GM19463 (cell line): Measurements from ENCODE around the gene SPAG8.

Experiments used
- ATAC-seq: cut with Tn5 transposase; IDR thresholded peaks from one replicate; pipeline ENCODE4 v1.9.1; 2021; ENCODE audit warnings: mild to moderate bottlenecking, moderate library complexity; ENCODE audit not compliant: unreplicated experiment

Gene SPAG8

DNA sequence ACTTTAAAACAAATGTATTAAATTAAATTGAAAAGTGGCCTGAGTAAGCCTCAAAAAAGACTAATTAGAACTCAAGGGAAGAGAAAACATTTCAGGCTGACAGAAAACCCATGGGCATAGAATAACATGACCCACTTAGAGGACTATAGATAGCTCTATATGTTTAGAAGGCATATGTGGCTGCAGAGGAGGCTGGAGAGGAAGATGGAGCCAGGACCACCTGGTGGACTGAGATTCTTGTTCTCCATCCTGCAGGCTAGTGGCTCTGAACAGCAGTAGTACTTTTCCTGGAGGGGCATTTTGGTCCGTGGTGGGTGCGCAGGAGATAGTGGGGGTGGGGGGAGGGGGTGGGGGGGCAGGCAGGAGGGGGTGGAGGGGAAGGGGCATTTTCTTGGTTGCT, 31.0 kb downstream of the SPAG8 start:
- no peak for ATAC-seq

DNA sequence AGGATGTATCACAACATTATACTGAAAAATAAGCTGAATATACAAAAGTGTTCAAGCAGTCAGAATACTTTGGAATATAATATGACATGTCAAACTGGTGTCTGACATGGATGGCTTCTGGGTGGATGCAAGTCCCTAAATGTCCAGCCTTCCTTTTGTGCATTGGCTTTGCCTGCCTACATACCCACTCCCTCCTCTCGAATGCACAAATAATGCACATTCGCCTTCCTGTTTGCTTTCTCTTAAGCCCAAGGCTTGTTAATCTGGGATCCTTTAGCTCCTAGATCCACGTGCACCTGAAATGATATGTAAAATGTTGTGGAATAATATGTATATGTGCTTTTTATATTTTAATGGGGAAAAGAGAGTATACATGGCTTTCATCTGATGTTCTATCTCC, 33.6 kb downstream of the SPAG8 start:
- no peak for ATAC-seq

DNA sequence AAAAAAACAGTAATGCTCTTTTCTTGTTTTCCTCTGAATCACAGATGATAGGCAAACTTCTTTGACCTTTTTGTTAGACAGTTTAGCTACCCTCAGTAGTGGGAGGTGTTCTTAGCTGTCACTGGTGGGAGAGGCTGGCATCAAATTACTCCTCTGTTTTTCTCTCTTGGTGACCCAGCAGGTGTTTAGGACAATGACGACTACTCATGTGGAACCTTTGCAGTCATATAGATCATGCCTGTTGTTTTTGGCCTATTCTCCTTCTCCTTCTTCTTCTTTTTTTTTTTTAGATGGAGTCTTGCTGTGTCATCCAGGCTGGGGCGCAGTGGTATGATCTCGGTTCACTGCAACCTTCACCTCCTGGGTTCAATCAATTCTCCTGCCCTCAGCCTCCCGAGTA, 36.0 kb downstream of the SPAG8 start:
- no peak for ATAC-seq

DNA sequence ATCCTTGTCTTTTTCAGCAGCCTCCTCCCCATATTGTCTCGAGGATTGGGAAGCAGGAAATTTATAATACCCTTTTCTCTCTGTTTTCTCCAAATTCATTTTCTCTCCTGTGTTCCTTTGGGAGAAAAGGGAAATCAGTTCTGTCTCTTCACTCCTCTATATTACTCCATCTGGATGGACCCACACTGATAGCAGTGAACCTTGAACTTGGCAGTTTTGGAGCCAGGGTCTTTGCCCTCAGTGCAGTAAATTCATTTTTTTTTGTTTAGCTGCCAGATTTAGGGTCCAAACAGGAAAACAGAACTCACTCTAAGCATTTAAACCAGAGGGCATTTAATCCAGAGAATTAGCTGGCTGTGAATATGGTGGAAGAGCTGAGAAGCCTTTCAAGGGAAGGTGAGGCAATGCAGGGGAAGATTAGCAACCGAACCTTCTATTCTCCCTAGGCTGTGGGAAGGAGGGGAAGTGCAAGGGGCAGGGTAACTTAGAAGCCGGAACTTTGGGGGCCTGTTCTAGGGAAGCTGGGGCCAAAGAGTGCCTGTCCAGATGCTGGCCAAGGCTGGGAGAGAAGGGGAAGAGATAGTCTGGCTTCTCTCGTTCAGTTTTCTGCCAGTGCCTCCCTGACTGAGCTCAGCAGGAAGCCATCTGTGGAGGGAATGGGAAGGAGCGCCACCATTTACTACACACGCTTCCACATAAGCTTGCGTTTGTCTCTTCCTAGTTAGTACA, 37.0 kb downstream of the SPAG8 start:
- ATAC-seq = no peak

DNA sequence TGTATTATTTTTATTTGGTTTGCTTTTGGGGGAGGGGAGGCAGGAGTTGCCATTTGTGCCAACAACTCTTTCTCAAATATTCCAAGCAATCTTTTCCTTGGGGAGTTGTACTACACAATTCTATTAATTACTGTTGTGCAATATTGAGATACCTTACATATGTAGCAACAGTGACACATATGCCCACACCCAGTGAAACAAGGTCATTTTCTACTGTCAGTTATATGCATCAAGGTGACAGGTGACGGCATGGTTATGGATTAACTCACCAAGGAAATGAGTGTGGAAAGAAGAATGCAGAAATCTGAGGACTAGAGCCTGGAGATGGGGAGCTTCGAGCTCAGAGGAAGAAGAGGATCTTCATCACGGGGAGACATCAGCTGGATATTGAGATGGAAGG, 40.1 kb downstream of the SPAG8 start:
- ATAC-seq = no peak

DNA sequence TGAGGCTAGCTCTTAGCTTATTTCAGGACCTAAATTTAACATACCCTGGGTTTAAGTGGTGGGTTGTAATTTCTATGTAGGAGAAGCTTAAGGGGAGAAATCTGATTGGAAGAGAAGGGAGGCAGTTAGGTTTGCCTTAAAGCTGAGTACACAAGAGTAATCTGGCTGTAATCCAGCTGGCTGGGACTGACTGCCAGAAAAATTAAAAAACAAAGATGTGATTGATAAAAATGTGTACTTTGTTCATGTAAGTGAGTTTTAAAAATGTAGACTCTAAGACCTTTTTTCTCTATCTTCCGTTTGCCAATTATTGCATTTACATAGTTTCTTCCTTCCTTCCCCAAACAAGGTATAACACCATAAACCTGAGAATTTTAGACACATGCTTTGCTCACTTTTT, 40.5 kb downstream of the SPAG8 start:
- ATAC-seq = no peak

DNA sequence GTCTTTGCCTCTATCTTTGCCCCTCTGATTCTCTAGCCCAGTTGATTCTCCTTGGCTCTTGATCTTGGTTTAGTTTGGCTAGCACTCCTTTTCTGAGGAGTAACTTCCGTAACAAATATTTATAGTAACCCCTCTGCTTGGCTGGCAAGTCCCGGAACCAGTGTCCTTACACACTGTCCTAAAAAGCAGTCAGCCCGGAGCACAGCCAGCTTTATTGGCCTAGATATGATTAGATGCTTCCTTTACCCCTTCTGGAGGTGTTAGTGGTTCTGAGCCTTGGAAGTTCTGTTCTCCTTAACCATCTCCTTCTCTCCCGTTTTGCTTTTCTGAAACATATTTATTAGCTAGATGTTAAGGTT, 41.0 kb downstream of the SPAG8 start:
- ATAC-seq = no peak

DNA sequence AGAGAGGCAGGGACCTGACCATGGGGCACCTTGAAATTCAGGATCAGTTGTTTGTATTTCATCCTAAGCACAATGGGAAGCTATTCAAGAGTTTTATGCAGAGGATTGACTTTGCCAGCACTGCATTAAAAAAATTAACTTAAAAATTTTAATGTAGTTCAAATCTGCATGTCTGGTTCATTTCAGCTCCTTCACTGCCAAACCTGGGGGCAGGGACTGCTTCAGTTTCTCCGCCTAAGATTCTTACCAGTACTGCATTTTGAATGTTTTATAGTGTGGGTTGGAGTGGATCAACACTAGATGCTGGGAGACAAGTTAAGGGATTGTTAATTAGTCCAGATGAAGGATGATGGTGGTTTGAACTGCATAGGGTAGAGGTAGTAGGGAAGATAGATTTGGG, 42.3 kb downstream of the SPAG8 start:
- ATAC-seq = no peak

DNA sequence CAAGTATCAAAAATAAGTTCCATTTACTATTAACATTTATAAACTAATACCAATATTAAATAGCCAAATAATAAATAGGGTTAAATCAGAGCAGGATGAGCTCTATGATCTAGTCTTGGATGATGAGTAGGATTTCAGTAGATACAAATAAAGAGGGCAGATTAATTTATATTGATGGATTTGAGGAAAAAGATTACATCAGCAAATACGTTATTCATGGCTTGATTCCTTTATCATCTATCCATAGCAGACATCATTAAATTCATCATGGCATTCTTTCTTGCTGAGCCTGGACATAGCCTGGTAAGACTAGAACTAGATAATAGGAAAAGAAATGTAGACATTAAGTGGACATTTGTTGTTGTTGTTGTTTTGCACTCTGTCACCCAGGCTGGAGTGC, 44.6 kb downstream of the SPAG8 start:
- no peak for ATAC-seq

DNA sequence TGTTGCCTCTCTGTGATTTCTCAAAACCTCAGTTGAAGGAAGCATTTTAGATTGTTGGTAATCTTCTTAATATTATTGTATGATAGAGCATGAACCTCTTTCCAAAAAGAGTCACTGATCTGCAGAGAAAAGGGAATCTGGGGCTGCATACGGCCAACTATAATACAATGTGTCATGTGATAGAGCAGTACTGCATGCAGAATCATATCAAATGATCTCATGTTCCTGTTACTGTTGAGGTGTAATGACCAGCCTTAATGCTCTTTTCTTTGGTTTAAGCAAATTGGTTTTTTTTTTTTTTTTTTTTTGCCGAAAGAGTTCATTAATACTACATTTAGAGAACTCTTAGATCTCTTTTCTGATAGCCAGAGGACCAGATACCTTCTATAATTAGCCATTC, 45.1 kb downstream of the SPAG8 start:
- ATAC-seq = no peak

DNA sequence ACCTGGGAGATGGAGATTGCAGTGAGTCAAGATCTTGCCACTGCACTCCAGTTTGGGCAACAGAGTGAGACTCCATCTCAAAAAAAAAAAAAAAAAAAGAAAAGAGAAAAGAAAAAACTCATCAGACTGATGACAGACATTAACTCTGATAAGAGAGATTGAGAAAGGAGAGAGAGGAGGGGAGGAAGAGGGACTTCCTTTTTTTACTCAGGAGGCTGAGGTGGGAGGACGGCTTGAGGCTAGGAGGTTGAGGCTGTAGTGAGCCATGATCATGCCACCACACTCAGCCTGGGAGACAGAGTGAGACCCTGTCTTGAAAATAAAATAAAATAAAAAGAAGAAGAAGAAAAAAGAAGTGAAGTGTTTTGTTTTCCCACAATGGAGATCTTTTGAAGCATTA, 48.3 kb downstream of the SPAG8 start:
- ATAC-seq = no peak

DNA sequence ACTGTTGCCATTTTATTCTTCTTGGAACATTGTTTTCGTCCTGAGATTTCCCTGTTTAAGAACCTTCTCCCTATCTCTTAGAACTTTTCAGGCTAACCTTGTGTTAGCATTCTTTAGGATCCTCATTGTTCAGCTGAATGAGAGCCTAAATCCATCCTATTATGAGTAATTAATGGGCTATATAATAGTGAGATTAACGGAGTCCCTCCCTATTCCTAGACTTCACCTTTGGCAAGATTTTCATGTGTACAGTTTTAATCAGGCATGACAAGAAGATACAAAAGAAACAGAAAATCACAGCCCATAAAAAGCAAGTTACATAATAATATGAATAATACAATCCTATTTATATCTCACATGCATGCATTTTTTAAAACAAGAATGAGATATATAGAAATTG, 48.9 kb downstream of the SPAG8 start:
- ATAC-seq = no peak

DNA sequence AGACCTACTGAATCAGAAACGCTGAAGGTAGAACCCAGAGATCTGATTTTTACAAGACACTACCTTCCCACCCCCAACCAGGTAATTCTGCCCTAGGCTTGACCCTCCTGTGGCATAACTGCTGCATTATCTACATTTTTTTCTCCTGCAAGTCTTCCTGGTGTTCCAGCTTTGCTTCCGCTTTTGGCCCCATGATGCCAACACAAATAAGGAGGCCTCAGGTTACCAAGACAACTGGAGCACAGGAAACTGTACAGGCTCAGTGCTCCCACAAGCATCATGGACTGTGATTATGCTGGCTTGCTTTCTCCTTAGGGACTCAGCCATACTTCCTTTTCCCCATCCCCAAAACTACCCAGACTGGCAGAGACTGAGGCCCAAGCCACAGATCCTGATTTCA, 51.4 kb downstream of the SPAG8 start:
- no peak for ATAC-seq

DNA sequence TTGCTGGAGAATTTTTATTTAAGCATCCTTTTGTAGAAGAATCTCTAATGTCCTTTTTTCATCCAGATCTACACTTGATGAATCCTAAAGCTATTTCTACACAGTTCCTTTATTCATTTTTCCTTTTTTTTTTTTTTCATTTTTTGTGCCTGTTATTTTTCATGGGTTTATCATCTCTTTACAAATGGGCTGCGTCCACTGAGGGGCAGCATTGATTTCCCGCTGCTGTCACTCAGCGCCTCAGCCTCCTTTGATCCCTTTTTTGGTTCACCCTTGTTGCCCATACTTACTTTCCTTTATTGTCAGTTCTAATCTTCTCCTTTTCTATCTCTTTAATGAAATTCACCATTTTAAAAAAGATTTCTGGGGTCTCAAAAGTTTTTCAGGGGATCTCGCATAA, 52.3 kb downstream of the SPAG8 start:
- ATAC-seq = no peak
